H9 (cell line): ENCODE data around the gene B3GALNT2. TPM values are rescaled to one million over a fixed set of nuclear protein-coding genes. Genes with fewer than 3 reads are reported as not detected.
A peak's percentile ranks its signal among the peaks of the same experiment; 100 is the strongest.

Experiments used
- DNase-seq: peaks from one replicate; pipeline ENCODE4 v3.0.0-alpha.2; 2017
- H2AFZ ChIP-seq: one replicate; pipeline ENCODE4 v1.6.1; 2013; ENCODE audit warnings: mild to moderate bottlenecking, low read length, control low read depth, moderate library complexity
- H2AK5ac ChIP-seq: 2 replicates; pipeline ENCODE4 v1.6.1; 2013; ENCODE audit warnings: low read length, control low read depth, mixed read lengths; ENCODE audit not compliant: insufficient read length
- H2BK120ac ChIP-seq: one replicate; pipeline ENCODE4 v1.6.1; 2013; ENCODE audit warnings: low read depth, mild to moderate bottlenecking, low read length, control low read depth, inconsistent platforms; ENCODE audit not compliant: poor library complexity, severe bottlenecking
- H2BK12ac ChIP-seq: 2 replicates; pipeline ENCODE4 v1.6.1; 2013; ENCODE audit warnings: low read length, control low read depth, mixed read lengths, low read depth; ENCODE audit not compliant: insufficient read length
- H2BK15ac ChIP-seq: 2 replicates; pipeline ENCODE4 v1.6.1; 2013; ENCODE audit warnings: low read depth, low read length, control low read depth
- H2BK20ac ChIP-seq: one replicate; pipeline ENCODE4 v1.6.1; 2013; ENCODE audit warnings: low read depth, mild to moderate bottlenecking, low read length, control low read depth, inconsistent platforms; ENCODE audit not compliant: poor library complexity, severe bottlenecking
- H2BK5ac ChIP-seq: 2 replicates; pipeline ENCODE4 v1.6.1; 2013; ENCODE audit warnings: low read length, control low read depth, mixed read lengths; ENCODE audit not compliant: insufficient read length
- H3K14ac ChIP-seq: 2 replicates; pipeline ENCODE4 v1.6.1; 2013; ENCODE audit warnings: low read length, control low read depth; ENCODE audit not compliant: insufficient read depth
- H3K18ac ChIP-seq: 2 replicates; pipeline ENCODE4 v1.6.1; 2013; ENCODE audit warnings: low read depth, mild to moderate bottlenecking, mixed read lengths, low read length, control low read depth; ENCODE audit not compliant: insufficient read length
- H3K23ac ChIP-seq: 2 replicates; pipeline ENCODE4 v1.6.1; 2013; ENCODE audit warnings: low read length, control low read depth, mixed read lengths, low read depth; ENCODE audit not compliant: insufficient read length
- H3K23me2 ChIP-seq: 2 replicates; pipeline ENCODE4 v1.6.1; 2013; ENCODE audit warnings: low read depth, mild to moderate bottlenecking, mixed read lengths, low read length, control low read depth; ENCODE audit not compliant: insufficient read length, poor library complexity, severe bottlenecking
- H3K27ac ChIP-seq: 2 replicates; pipeline ENCODE4 v1.5.1; 2013; ENCODE audit warnings: low read length, control low read depth, mixed read lengths, low read depth; ENCODE audit not compliant: insufficient read length
- H3K27me3 ChIP-seq: 2 replicates; pipeline ENCODE4 v1.6.1; 2013; ENCODE audit warnings: low read length, control low read depth, inconsistent platforms; ENCODE audit not compliant: insufficient read depth
- H3K4ac ChIP-seq: 2 replicates; pipeline ENCODE4 v1.6.1; 2013; ENCODE audit warnings: low read depth, mild to moderate bottlenecking, control low read depth, inconsistent platforms, low read length, moderate library complexity
- H3K4me1 ChIP-seq: 2 replicates; pipeline ENCODE4 v1.6.1; 2013; ENCODE audit warnings: low read length, control low read depth, inconsistent platforms; ENCODE audit not compliant: insufficient read depth
- H3K4me2 ChIP-seq: 2 replicates; pipeline ENCODE4 v1.6.1; 2013; ENCODE audit warnings: low read length, control low read depth, mixed read lengths; ENCODE audit not compliant: insufficient read length, insufficient read depth
- H3K56ac ChIP-seq: 2 replicates; pipeline ENCODE4 v1.6.1; 2013; ENCODE audit warnings: low read depth, mild to moderate bottlenecking, mixed read lengths, low read length, control low read depth; ENCODE audit not compliant: insufficient read length
- H3K79me1 ChIP-seq: 2 replicates; pipeline ENCODE4 v1.6.1; 2013; ENCODE audit warnings: low read depth, mild to moderate bottlenecking, moderate library complexity, low read length, control low read depth, inconsistent platforms; ENCODE audit not compliant: insufficient read depth, poor library complexity, severe bottlenecking
- H3K79me2 ChIP-seq: 2 replicates; pipeline ENCODE4 v1.6.1; 2013; ENCODE audit warnings: low read length, control low read depth, inconsistent platforms; ENCODE audit not compliant: insufficient read depth
- H3K9ac ChIP-seq: 2 replicates; pipeline ENCODE4 v1.6.1; 2013; ENCODE audit warnings: low read length, control low read depth, mixed read lengths; ENCODE audit not compliant: insufficient read length; ENCODE audit errors: extremely low read depth
- H3K9me3 ChIP-seq: one replicate; pipeline ENCODE4 v1.6.1; 2013; ENCODE audit warnings: low read depth, low read length, inconsistent platforms; ENCODE audit not compliant: control insufficient read depth
- H3T11ph ChIP-seq: one replicate; pipeline ENCODE4 v1.6.1; 2013; ENCODE audit warnings: mild to moderate bottlenecking, low read length, control low read depth, inconsistent platforms
- H4K20me1 ChIP-seq: one replicate; pipeline ENCODE4 v1.6.1; 2013; ENCODE audit not compliant: control insufficient read depth, insufficient read length, insufficient read depth
- H4K5ac ChIP-seq: 2 replicates; pipeline ENCODE4 v1.6.1; 2013; ENCODE audit warnings: low read depth, mild to moderate bottlenecking, mixed read lengths, low read length, control low read depth; ENCODE audit not compliant: insufficient read length
- H4K8ac ChIP-seq: replicated peaks from 2 replicates; pipeline ENCODE4 v1.6.1; 2013; ENCODE audit warnings: low read length, control low read depth, mixed read lengths, low read depth; ENCODE audit not compliant: insufficient read length
- H4K91ac ChIP-seq: 2 replicates; pipeline ENCODE4 v1.6.1; 2013; ENCODE audit warnings: low read depth, mild to moderate bottlenecking, moderate library complexity, mixed read lengths, low read length, control low read depth; ENCODE audit not compliant: insufficient read length
- H3K27ac Mint-ChIP-seq, 3 experiments: 2 replicates in 2 of 3; 3 replicates in 1 of 3; pipeline ENCODE4 v1.8.0; 2020 to 2021; ENCODE audit warnings: mixed read lengths in 3 of 3, mild to moderate bottlenecking in 1 of 3, moderate library complexity in 1 of 3
- H3K27me3 Mint-ChIP-seq: 2 replicates; pipeline ENCODE4 v1.8.0; 2021; ENCODE audit warnings: low read depth, mild to moderate bottlenecking, moderate library complexity, mixed read lengths
- H3K36me3 Mint-ChIP-seq, 3 experiments: 2 replicates in 2 of 3; 3 replicates in 1 of 3; pipeline ENCODE4 v1.8.0; 2020 to 2021; ENCODE audit warnings: low read depth in 3 of 3, mixed read lengths in 3 of 3; ENCODE audit not compliant: insufficient read depth in 1 of 3
- H3K4me1 Mint-ChIP-seq, 2 experiments: 2 replicates each; pipeline ENCODE4 v1.8.0; 2020; ENCODE audit warnings: mixed read lengths in 2 of 2
- H3K4me3 Mint-ChIP-seq, 2 experiments: 2 replicates in 1 of 2; 3 replicates in 1 of 2; pipeline ENCODE4 v1.8.0; 2020 to 2021; ENCODE audit warnings: mild to moderate bottlenecking in 2 of 2, mixed read lengths in 2 of 2, moderate library complexity in 1 of 2
- H3K9me3 Mint-ChIP-seq, 2 experiments: 2 replicates in 1 of 2; 3 replicates in 1 of 2; pipeline ENCODE4 v1.8.0; 2020; ENCODE audit warnings: mild to moderate bottlenecking in 2 of 2, mixed read lengths in 2 of 2, moderate library complexity in 1 of 2
- WGBS: extraction: QIAGEN DNeasy Blood & Tissue Kit; methylation state at CpG from one replicate; pipeline ENCODE4 v1.1.7; 2013; ENCODE audit warnings: missing lambda C conversion rate, low lambda C conversion rate, mixed read lengths; ENCODE audit not compliant: insufficient read length; ENCODE audit errors: extremely low coverage; 5-methylcytosine and 5-hydroxymethylcytosine counted together
- total RNA-seq: library from RNA; stranded (reverse); gene quantifications from 2 replicates; pipeline ENCODE4 v1.2.1, GENCODE V29; 2021
- TF ChIP-seq, protein P1 (sequence below): fragments of 200-600 bp; sonication (generic); conservative IDR thresholded peaks from 3 replicates; pipeline ENCODE4 v1.8.0; 2021; ENCODE audit warnings: antibody characterized with exemption, mild to moderate bottlenecking

Gene B3GALNT2
- total RNA-seq, 1 experiment from 2014 or later: 27.8 TPM

DNA sequence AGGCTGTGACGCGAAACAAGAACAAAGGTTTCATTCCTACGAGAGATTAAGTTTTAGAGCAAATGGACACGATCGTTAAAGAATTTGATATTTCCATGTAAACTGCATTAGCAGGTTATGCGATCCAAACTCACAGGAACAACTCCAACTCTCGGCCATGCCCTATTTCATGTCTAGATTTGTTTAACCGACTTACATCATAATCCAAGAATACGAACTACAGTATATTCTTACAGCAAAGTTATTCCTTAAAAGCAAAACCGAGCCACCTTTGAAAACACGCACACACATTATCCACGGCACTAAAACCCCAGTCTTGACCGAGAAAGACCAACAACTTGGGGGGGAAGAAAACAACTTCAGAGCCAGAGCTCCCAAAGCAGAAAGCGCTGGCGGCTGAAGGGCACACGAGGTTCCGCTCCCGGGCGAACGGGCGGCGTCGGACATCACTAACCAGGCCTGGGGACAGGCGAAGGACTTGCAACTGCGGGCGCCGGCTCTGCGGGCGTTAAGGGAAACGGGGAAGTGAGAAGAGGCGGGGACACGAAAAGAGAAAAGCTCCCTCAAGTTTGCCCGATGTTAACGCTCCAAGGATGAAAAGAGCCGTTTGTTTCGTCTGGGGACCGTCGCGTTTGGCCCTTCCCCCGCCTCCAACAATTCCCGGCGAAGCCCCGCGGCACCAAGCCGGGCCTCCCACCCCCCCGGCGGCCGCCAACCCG, 690 bp downstream of the B3GALNT2 start:
- Histone ChIP-seq H3T11ph (no peak overlapping the region), H4K5ac (no peak overlapping the region), H3K27me3 (no peaks in the 10 kb centered on the region), H3K79me2 (peaks cover 11% of the 10 kb centered on the region; the same call in 1 of the 2 replicates), H3K9ac (peak overlapping the region; percentile 92), H3K56ac (no peak overlapping the region), H3K27ac (no peak overlapping the region), H3K23me2 (peaks cover 5% of the 10 kb centered on the region), H3K79me1 (peaks cover 4% of the 10 kb centered on the region), H2BK15ac (no peak overlapping the region), H3K9me3 (no peaks in the 10 kb centered on the region), H2BK12ac (no peak overlapping the region), H3K4me2 (peak overlapping the region; percentile 94), H2BK5ac (no peak overlapping the region), H3K4ac (no peak overlapping the region), H3K23ac (no peak overlapping the region), H3K4me1 (no peaks in the 10 kb centered on the region; the same call in 1 of the 2 replicates), H4K8ac (no peak overlapping the region), H4K20me1 (no peaks in the 10 kb centered on the region), H4K91ac (no peak overlapping the region), H3K14ac (peak overlapping the region; percentile 76), H2BK120ac (no peak overlapping the region), H2AK5ac (no peak overlapping the region), H2BK20ac (no peak overlapping the region), H3K18ac (peak overlapping the region; percentile 37), H2AFZ (no peak overlapping the region)
- WGBS: no CpG with 5 or more reads among the region's 49 CpGs
- Mint-ChIP-seq H3K27ac (peak overlapping the region; percentile 92 to 95 (median 95)), H3K4me1 (peaks cover 14 to 19% of the 10 kb centered on the region in 2 experiments), H3K27me3 (no peaks in the 10 kb centered on the region), H3K9me3 (no peaks in the 10 kb centered on the region), H3K4me3 (peak overlapping the region; percentile 87 to 96), H3K36me3 (peaks cover 0 to 2% (median 0%) of the 10 kb centered on the region in 3 experiments; a peak in 2 of 7 replicates)
- DNase-seq: peak; percentile 62
- TF ChIP-seq, protein P1, sequence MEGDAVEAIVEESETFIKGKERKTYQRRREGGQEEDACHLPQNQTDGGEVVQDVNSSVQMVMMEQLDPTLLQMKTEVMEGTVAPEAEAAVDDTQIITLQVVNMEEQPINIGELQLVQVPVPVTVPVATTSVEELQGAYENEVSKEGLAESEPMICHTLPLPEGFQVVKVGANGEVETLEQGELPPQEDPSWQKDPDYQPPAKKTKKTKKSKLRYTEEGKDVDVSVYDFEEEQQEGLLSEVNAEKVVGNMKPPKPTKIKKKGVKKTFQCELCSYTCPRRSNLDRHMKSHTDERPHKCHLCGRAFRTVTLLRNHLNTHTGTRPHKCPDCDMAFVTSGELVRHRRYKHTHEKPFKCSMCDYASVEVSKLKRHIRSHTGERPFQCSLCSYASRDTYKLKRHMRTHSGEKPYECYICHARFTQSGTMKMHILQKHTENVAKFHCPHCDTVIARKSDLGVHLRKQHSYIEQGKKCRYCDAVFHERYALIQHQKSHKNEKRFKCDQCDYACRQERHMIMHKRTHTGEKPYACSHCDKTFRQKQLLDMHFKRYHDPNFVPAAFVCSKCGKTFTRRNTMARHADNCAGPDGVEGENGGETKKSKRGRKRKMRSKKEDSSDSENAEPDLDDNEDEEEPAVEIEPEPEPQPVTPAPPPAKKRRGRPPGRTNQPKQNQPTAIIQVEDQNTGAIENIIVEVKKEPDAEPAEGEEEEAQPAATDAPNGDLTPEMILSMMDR: no peak
